ENCODE data around the gene FAM114A2.

GRCh38 chr5:154038707-154039457 lies at the start of gene FAM114A2, which contains the start of gene MFAP3:
- no peak for TF ChIP-seq EP300 (IDR thresholded peaks at IDR 0.05)
- peak; percentile 97 for TF ChIP-seq POLR2AphosphoS5 (IDR thresholded peaks at IDR 0.05)
- peak in 1 of 3 experiments; percentile 15 for TF ChIP-seq CTCF (IDR thresholded peaks at IDR 0.05)

Measured in esophagus muscularis mucosa (tissue), 4 donors.